Astrocyte (in vitro differentiated cells and primary cell): ENCODE results near the gene INAFM1.

Experiments used
- EZH2 ChIP-seq: IDR thresholded peaks from 2 replicates; pipeline ENCODE4 v1.6.1; 2012; ENCODE audit warnings: mild to moderate bottlenecking, low read length, inconsistent platforms; ENCODE audit not compliant: insufficient read depth
- TF ChIP-seq, protein P1 (sequence below): IDR thresholded peaks from 2 replicates; pipeline ENCODE4 v1.5.1; 2011; ENCODE audit warnings: low read depth, mild to moderate bottlenecking, inconsistent platforms, low read length, moderate library complexity; ENCODE audit not compliant: insufficient read depth

DNA sequence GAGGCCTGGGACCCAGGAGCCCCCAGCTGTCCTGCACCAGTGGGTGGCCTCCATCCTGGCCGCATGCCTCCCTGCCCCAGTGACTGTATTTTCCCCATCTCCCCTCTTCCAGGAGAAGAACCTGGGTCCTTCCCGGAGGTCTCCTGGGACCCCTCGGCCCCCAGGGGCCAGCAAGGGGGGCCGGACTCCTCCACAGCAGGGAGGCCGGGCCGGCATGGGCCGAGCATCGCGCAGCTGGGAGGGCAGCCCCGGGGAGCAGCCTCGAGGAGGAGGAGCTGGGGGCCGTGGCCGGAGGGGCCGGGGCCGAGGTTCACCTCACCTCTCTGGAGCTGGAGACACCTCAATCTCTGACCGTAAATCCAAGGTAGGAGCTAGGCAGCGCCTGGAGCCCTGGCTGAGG is 14.2 kb upstream of the INAFM1 start:
- TF ChIP-seq, protein P1, sequence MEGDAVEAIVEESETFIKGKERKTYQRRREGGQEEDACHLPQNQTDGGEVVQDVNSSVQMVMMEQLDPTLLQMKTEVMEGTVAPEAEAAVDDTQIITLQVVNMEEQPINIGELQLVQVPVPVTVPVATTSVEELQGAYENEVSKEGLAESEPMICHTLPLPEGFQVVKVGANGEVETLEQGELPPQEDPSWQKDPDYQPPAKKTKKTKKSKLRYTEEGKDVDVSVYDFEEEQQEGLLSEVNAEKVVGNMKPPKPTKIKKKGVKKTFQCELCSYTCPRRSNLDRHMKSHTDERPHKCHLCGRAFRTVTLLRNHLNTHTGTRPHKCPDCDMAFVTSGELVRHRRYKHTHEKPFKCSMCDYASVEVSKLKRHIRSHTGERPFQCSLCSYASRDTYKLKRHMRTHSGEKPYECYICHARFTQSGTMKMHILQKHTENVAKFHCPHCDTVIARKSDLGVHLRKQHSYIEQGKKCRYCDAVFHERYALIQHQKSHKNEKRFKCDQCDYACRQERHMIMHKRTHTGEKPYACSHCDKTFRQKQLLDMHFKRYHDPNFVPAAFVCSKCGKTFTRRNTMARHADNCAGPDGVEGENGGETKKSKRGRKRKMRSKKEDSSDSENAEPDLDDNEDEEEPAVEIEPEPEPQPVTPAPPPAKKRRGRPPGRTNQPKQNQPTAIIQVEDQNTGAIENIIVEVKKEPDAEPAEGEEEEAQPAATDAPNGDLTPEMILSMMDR = no peak
- TF ChIP-seq EZH2 = no peak
